ENCODE data around the gene NR3C2.

GRCh38 chr4:148224476-148224875, 217.7 kb downstream of the NR3C2 start:
- TF ChIP-seq, protein P1, sequence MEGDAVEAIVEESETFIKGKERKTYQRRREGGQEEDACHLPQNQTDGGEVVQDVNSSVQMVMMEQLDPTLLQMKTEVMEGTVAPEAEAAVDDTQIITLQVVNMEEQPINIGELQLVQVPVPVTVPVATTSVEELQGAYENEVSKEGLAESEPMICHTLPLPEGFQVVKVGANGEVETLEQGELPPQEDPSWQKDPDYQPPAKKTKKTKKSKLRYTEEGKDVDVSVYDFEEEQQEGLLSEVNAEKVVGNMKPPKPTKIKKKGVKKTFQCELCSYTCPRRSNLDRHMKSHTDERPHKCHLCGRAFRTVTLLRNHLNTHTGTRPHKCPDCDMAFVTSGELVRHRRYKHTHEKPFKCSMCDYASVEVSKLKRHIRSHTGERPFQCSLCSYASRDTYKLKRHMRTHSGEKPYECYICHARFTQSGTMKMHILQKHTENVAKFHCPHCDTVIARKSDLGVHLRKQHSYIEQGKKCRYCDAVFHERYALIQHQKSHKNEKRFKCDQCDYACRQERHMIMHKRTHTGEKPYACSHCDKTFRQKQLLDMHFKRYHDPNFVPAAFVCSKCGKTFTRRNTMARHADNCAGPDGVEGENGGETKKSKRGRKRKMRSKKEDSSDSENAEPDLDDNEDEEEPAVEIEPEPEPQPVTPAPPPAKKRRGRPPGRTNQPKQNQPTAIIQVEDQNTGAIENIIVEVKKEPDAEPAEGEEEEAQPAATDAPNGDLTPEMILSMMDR (IDR thresholded peaks at IDR 0.05; ENCODE audit: low read length): no peak
- TF ChIP-seq EZH2phosphoT487 (IDR thresholded peaks at IDR 0.05; ENCODE audit: low read length) (no peak), EZH2 (optimal IDR thresholded peaks at IDR 0.05; ENCODE audit: low read depth, low read length) (no peak)
